ENCODE measurements around the gene ERG.

Gene ERG

GRCh38 chr21:38496224-38496623, 2.1 kb downstream of the ERG start:
- DNase-seq: no peak

- no peak for DNase-seq
These were observed 2.6 kb downstream of the ERG start for GRCh38 chr21:38495696-38496095.

GRCh38 chr21:38495242-38495641, 3.0 kb downstream of the ERG start:
- no peak for DNase-seq

- DNase-seq: no peak
These were observed 3.6 kb downstream of the ERG start for GRCh38 chr21:38494703-38495102.

GRCh38 chr21:38494251-38494642, 4.0 kb downstream of the ERG start:
- no peak for DNase-seq

- no peak for DNase-seq
These were observed 4.6 kb downstream of the ERG start for GRCh38 chr21:38493549-38494250.

GRCh38 chr21:38492007-38492406, 6.3 kb downstream of the ERG start:
- DNase-seq: no peak

- DNase-seq: no peak
These were observed 6.7 kb downstream of the ERG start for GRCh38 chr21:38491536-38491935.

- no peak for DNase-seq
These were observed 7.8 kb downstream of the ERG start for GRCh38 chr21:38490411-38491020.

- DNase-seq: no peak
These were observed 8.5 kb downstream of the ERG start for GRCh38 chr21:38489729-38490128.

GRCh38 chr21:38489271-38489652, 9.0 kb downstream of the ERG start:
- DNase-seq: no peak

- no peak for DNase-seq
These were observed 9.5 kb downstream of the ERG start for GRCh38 chr21:38488640-38489270.

- DNase-seq: peak; percentile 84
These were observed 10.2 kb downstream of the ERG start for GRCh38 chr21:38487901-38488639.

GRCh38 chr21:38486706-38487105, 11.6 kb downstream of the ERG start:
- no peak for DNase-seq

- no peak for DNase-seq
These were observed 12.1 kb downstream of the ERG start for GRCh38 chr21:38486221-38486620.

GRCh38 chr21:38479641-38480525, 18.4 kb downstream of the ERG start:
- DNase-seq: no peak

GRCh38 chr21:38478782-38479181, 19.5 kb downstream of the ERG start:
- DNase-seq: no peak

GRCh38 chr21:38477226-38477625, 21.1 kb downstream of the ERG start:
- DNase-seq: no peak

- DNase-seq: no peak
These were observed 21.9 kb downstream of the ERG start for GRCh38 chr21:38476385-38476784.

- DNase-seq: no peak
These were observed 22.8 kb downstream of the ERG start for GRCh38 chr21:38475519-38475918.

GRCh38 chr21:38474796-38475195, 23.5 kb downstream of the ERG start:
- no peak for DNase-seq

GRCh38 chr21:38474124-38474523, 24.2 kb downstream of the ERG start:
- DNase-seq: no peak
